Mesendoderm (in vitro differentiated cells): ENCODE measurements around the gene SUGCT.
A peak's percentile ranks its signal among the peaks of the same experiment; 100 is the strongest.

Experiments used
- DNase-seq: peaks from one replicate; pipeline ENCODE4 v3.0.0; 2013
- H2AK5ac ChIP-seq: 2 replicates; pipeline ENCODE4 v1.6.1; 2013; ENCODE audit warnings: low read length, inconsistent platforms
- H2BK120ac ChIP-seq: 2 replicates; pipeline ENCODE4 v1.6.1; 2013; ENCODE audit warnings: low read depth, mild to moderate bottlenecking, low read length, moderate library complexity, mixed read lengths
- H2BK15ac ChIP-seq: replicated peaks from 2 replicates; pipeline ENCODE4 v1.6.1; 2013; ENCODE audit warnings: low read depth, mild to moderate bottlenecking, moderate library complexity
- H2BK5ac ChIP-seq: 2 replicates; pipeline ENCODE4 v1.6.1; 2013; ENCODE audit warnings: low read length, inconsistent platforms
- H3K18ac ChIP-seq: 2 replicates; pipeline ENCODE4 v1.6.1; 2013; ENCODE audit warnings: mild to moderate bottlenecking, low read length, mixed read lengths
- H3K23ac ChIP-seq: one replicate; pipeline ENCODE4 v1.6.1; 2013; ENCODE audit warnings: low read length
- H3K27ac ChIP-seq: 2 replicates; pipeline ENCODE4 v1.5.1; 2013; ENCODE audit warnings: low read depth, mild to moderate bottlenecking, inconsistent platforms, low read length, moderate library complexity
- H3K27me3 ChIP-seq: 2 replicates; pipeline ENCODE4 v1.6.1; 2013; ENCODE audit warnings: low read length, control low read depth, mild to moderate bottlenecking, inconsistent platforms; ENCODE audit not compliant: insufficient read depth, poor library complexity
- H3K36me3 ChIP-seq: 2 replicates; pipeline ENCODE4 v1.6.1; 2013; ENCODE audit warnings: low read length, inconsistent platforms; ENCODE audit not compliant: control insufficient read depth, insufficient read depth
- H3K4ac ChIP-seq: one replicate; pipeline ENCODE4 v1.6.1; 2013; ENCODE audit warnings: low read depth, mild to moderate bottlenecking, low read length, moderate library complexity
- H3K4me1 ChIP-seq: 2 replicates; pipeline ENCODE4 v1.6.1; 2013; ENCODE audit warnings: low read depth, low read length, inconsistent platforms; ENCODE audit not compliant: control insufficient read depth
- H3K4me2 ChIP-seq: 2 replicates; pipeline ENCODE4 v1.6.1; 2013; ENCODE audit warnings: low read length
- H3K4me3 ChIP-seq: 2 replicates; pipeline ENCODE4 v1.5.1; 2013; ENCODE audit warnings: mild to moderate bottlenecking, low read length
- H3K56ac ChIP-seq: one replicate; pipeline ENCODE4 v1.6.1; 2013; ENCODE audit warnings: low read length
- H3K79me1 ChIP-seq: 2 replicates; pipeline ENCODE4 v1.6.1; 2013; ENCODE audit warnings: low read length, inconsistent platforms
- H3K79me2 ChIP-seq: 2 replicates; pipeline ENCODE4 v1.6.1; 2013; ENCODE audit warnings: mild to moderate bottlenecking, low read length; ENCODE audit not compliant: control insufficient read depth, insufficient read depth
- H3K9ac ChIP-seq: 2 replicates; pipeline ENCODE4 v1.6.1; 2013; ENCODE audit warnings: low read length, inconsistent platforms
- H4K5ac ChIP-seq: one replicate; pipeline ENCODE4 v1.6.1; 2013; ENCODE audit warnings: low read length
- H4K8ac ChIP-seq: one replicate; pipeline ENCODE4 v1.6.1; 2013; ENCODE audit warnings: low read depth, mild to moderate bottlenecking, control low read depth, low read length, moderate library complexity
- WGBS: extraction: QIAGEN DNeasy Blood & Tissue Kit; methylation state at CpG from one replicate; pipeline ENCODE4 v1.1.7; 2013; ENCODE audit warnings: low lambda C conversion rate, missing lambda C conversion rate; ENCODE audit not compliant: insufficient coverage; ENCODE audit errors: extremely low coverage; 5-methylcytosine and 5-hydroxymethylcytosine counted together

Gene SUGCT

GRCh38 chr7:40833191-40833887, 698.5 kb downstream of the SUGCT start:
- Histone ChIP-seq H3K18ac (no peak overlapping the region), H3K23ac (no peak overlapping the region), H3K4me3 (no peak overlapping the region), H2BK15ac (no peak overlapping the region), H3K9ac (no peak overlapping the region), H4K8ac (no peak overlapping the region), H2AK5ac (no peak overlapping the region), H3K4me1 (no peaks in the 10 kb centered on the region), H4K5ac (no peak overlapping the region), H3K27ac (no peak overlapping the region), H3K4ac (no peak overlapping the region), H3K56ac (no peak overlapping the region), H3K27me3 (no peaks in the 10 kb centered on the region), H3K79me2 (no peaks in the 10 kb centered on the region), H3K79me1 (no peaks in the 10 kb centered on the region), H2BK5ac (no peak overlapping the region), H2BK120ac (no peak overlapping the region), H3K4me2 (no peak overlapping the region), H3K36me3 (no peaks in the 10 kb centered on the region)
- DNase-seq = no peak
- no CpG with 5 or more reads among the region's 3 CpGs for WGBS

- Histone ChIP-seq H3K56ac (no peak overlapping the region), H3K4me1 (no peaks in the 10 kb centered on the region), H3K79me2 (no peaks in the 10 kb centered on the region), H3K4ac (no peak overlapping the region), H2BK120ac (peak overlapping the region; percentile 67), H2BK15ac (no peak overlapping the region), H3K18ac (no peak overlapping the region), H4K5ac (no peak overlapping the region), H3K23ac (no peak overlapping the region), H2AK5ac (no peak overlapping the region), H2BK5ac (no peak overlapping the region), H3K4me2 (no peak overlapping the region), H3K27me3 (no peaks in the 10 kb centered on the region), H3K79me1 (no peaks in the 10 kb centered on the region), H3K27ac (no peak overlapping the region), H3K9ac (no peak overlapping the region), H3K36me3 (no peaks in the 10 kb centered on the region), H3K4me3 (no peak overlapping the region), H4K8ac (no peak overlapping the region)
- peak; percentile 4 for DNase-seq
- WGBS = no CpG with 5 or more reads among the region's 2 CpGs
These were observed 699.1 kb downstream of the SUGCT start for GRCh38 chr7:40833888-40834234.

GRCh38 chr7:40836218-40836617, 701.4 kb downstream of the SUGCT start:
- Histone ChIP-seq H3K79me1 (no peaks in the 10 kb centered on the region), H3K4me1 (no peaks in the 10 kb centered on the region), H2BK5ac (no peak overlapping the region), H4K5ac (no peak overlapping the region), H3K4me3 (no peak overlapping the region), H3K79me2 (no peaks in the 10 kb centered on the region), H3K4ac (no peak overlapping the region), H2BK120ac (no peak overlapping the region), H3K4me2 (no peak overlapping the region), H2AK5ac (no peak overlapping the region), H3K9ac (no peak overlapping the region), H3K27ac (no peak overlapping the region), H3K56ac (no peak overlapping the region), H3K23ac (no peak overlapping the region), H2BK15ac (no peak overlapping the region), H4K8ac (no peak overlapping the region), H3K36me3 (no peaks in the 10 kb centered on the region), H3K18ac (no peak overlapping the region), H3K27me3 (no peaks in the 10 kb centered on the region)
- WGBS = no CpG with 5 or more reads among the region's 6 CpGs
- DNase-seq = no peak

GRCh38 chr7:40839881-40840280, 705.1 kb downstream of the SUGCT start:
- Histone ChIP-seq H3K4ac (no peak overlapping the region), H2BK15ac (no peak overlapping the region), H3K4me3 (no peak overlapping the region), H4K8ac (no peak overlapping the region), H2BK5ac (no peak overlapping the region), H3K79me1 (no peaks in the 10 kb centered on the region), H2BK120ac (no peak overlapping the region), H3K4me1 (no peaks in the 10 kb centered on the region), H3K9ac (no peak overlapping the region), H3K56ac (no peak overlapping the region), H3K27me3 (no peaks in the 10 kb centered on the region), H3K27ac (no peak overlapping the region), H3K23ac (no peak overlapping the region), H3K36me3 (no peaks in the 10 kb centered on the region), H3K79me2 (no peaks in the 10 kb centered on the region), H3K4me2 (no peak overlapping the region), H3K18ac (no peak overlapping the region), H2AK5ac (no peak overlapping the region), H4K5ac (no peak overlapping the region)
- peak; percentile 57 for DNase-seq
- WGBS = no CpG with 5 or more reads among the region's 3 CpGs

GRCh38 chr7:40840990-40841389, 706.2 kb downstream of the SUGCT start:
- Histone ChIP-seq H4K5ac (no peak overlapping the region), H2BK5ac (no peak overlapping the region), H3K27me3 (no peaks in the 10 kb centered on the region), H3K79me2 (no peaks in the 10 kb centered on the region), H2BK15ac (no peak overlapping the region), H3K36me3 (no peaks in the 10 kb centered on the region), H2BK120ac (no peak overlapping the region), H3K23ac (no peak overlapping the region), H3K79me1 (no peaks in the 10 kb centered on the region), H3K18ac (no peak overlapping the region), H3K4ac (no peak overlapping the region), H3K56ac (no peak overlapping the region), H3K27ac (no peak overlapping the region), H3K4me2 (no peak overlapping the region), H3K9ac (no peak overlapping the region), H3K4me1 (no peaks in the 10 kb centered on the region), H2AK5ac (no peak overlapping the region), H3K4me3 (no peak overlapping the region), H4K8ac (no peak overlapping the region)
- no peak for DNase-seq

GRCh38 chr7:40842641-40843040, 707.8 kb downstream of the SUGCT start:
- Histone ChIP-seq H2BK15ac (no peak overlapping the region), H3K56ac (no peak overlapping the region), H3K36me3 (no peaks in the 10 kb centered on the region), H3K4me3 (no peak overlapping the region), H3K4me1 (no peaks in the 10 kb centered on the region), H3K4ac (no peak overlapping the region), H3K9ac (no peak overlapping the region), H4K5ac (no peak overlapping the region), H2BK5ac (no peak overlapping the region), H2AK5ac (no peak overlapping the region), H3K27me3 (no peaks in the 10 kb centered on the region), H3K27ac (no peak overlapping the region), H3K23ac (no peak overlapping the region), H3K79me2 (no peaks in the 10 kb centered on the region), H3K4me2 (no peak overlapping the region), H3K18ac (no peak overlapping the region), H3K79me1 (no peaks in the 10 kb centered on the region), H4K8ac (no peak overlapping the region), H2BK120ac (no peak overlapping the region)
- no peak for DNase-seq
